SK-N-SH treated with all-trans-retinoic acid at 6 μM for 48 hours (cell line): ENCODE results near the gene IKZF5.

Source experiments
- ARNTL ChIP-seq: fragments of 450-650 bp; formaldehyde crosslinking; IDR thresholded peaks from 2 replicates; pipeline ENCODE4 v1.5.0; 2020; ENCODE audit warnings: low read depth, mild to moderate bottlenecking, moderate library complexity, borderline replicate concordance
- CSDC2 ChIP-seq: fragments of 250-450 bp; sonication (Bioruptor Pico); IDR thresholded peaks from 2 replicates; pipeline ENCODE4 v1.5.0; 2020; ENCODE audit warnings: mild to moderate bottlenecking, moderate library complexity
- CSRNP3 ChIP-seq: fragments of 250-450 bp; sonication (Bioruptor Pico); IDR thresholded peaks from 2 replicates; pipeline ENCODE4 v1.5.1; 2021; ENCODE audit warnings: mild to moderate bottlenecking, moderate library complexity
- GLIS3 ChIP-seq: fragments of 250-450 bp; sonication (Bioruptor Pico); IDR thresholded peaks from 2 replicates; pipeline ENCODE4 v1.5.0; 2020; ENCODE audit warnings: mild to moderate bottlenecking, moderate library complexity
- PATZ1 ChIP-seq: fragments of 250-450 bp; sonication (Bioruptor Pico); IDR thresholded peaks from 2 replicates; pipeline ENCODE4 v1.8.0; 2020; ENCODE audit warnings: mild to moderate bottlenecking, moderate library complexity, borderline replicate concordance
- PPARA ChIP-seq: fragments of 250-450 bp; sonication (Bioruptor Pico); IDR thresholded peaks from 2 replicates; pipeline ENCODE4 v1.5.0; 2020; ENCODE audit warnings: mild to moderate bottlenecking, borderline replicate concordance
- RARB ChIP-seq: fragments of 250-450 bp; sonication (Bioruptor Pico); IDR thresholded peaks from 2 replicates; pipeline ENCODE4 v1.8.0; 2021; ENCODE audit warnings: mild to moderate bottlenecking, moderate library complexity
- ZFP3 ChIP-seq: fragments of 250-450 bp; sonication (Bioruptor Pico); IDR thresholded peaks from 2 replicates; pipeline ENCODE4 v1.5.0; 2020; ENCODE audit warnings: mild to moderate bottlenecking, moderate library complexity
- ZFP30 ChIP-seq: fragments of 450-650 bp; formaldehyde crosslinking; IDR thresholded peaks from 2 replicates; pipeline ENCODE4 v1.5.0; 2022; ENCODE audit warnings: mild to moderate bottlenecking, moderate library complexity
- ZNF70 ChIP-seq: fragments of 450-650 bp; formaldehyde crosslinking; IDR thresholded peaks from 2 replicates; pipeline ENCODE4 v1.5.0; 2020; ENCODE audit warnings: mild to moderate bottlenecking, moderate library complexity
- ZNF8 ChIP-seq: fragments of 450-650 bp; formaldehyde crosslinking; IDR thresholded peaks from 2 replicates; pipeline ENCODE4 v1.5.0; 2020; ENCODE audit warnings: mild to moderate bottlenecking, moderate library complexity

- no peak for TF ChIP-seq GLIS3 (CRISPR knock-in tag)
- no peak for TF ChIP-seq ZFP30 (CRISPR knock-in tag)
- no peak for TF ChIP-seq RARB
- no peak for TF ChIP-seq ZFP3 (CRISPR knock-in tag)
- TF ChIP-seq ZNF70 (CRISPR knock-in tag), result no peak
- no peak for TF ChIP-seq CSDC2 (CRISPR knock-in tag)
- TF ChIP-seq ZNF8 (CRISPR knock-in tag), result no peak
- no peak for TF ChIP-seq ARNTL (CRISPR knock-in tag)
- TF ChIP-seq CSRNP3 (CRISPR knock-in tag), result no peak
- no peak for TF ChIP-seq PPARA
- TF ChIP-seq PATZ1 (CRISPR knock-in tag), result no peak
Measured at GRCh38 chr10:122966879-122967278, 41.7 kb downstream of the IKZF5 start.
